Esophagus squamous epithelium (tissue), 4 donors: Measurements from ENCODE around the gene MSN.

ENCODE experiments used
- POLR2A ChIP-seq, 4 donors: fragments of 450-650 bp; IDR thresholded peaks; one replicate each; pipeline ENCODE4 v1.6.1; 2017; ENCODE audit warnings: antibody characterized with exemption in 4 of 4, mild to moderate bottlenecking in 4 of 4, moderate library complexity in 3 of 4
- TF ChIP-seq, protein P1 (sequence below), 6 experiments: fragments of 450-650 bp in 4 of 6; fragments of 200-600 bp in 2 of 6; sonication (generic) in 2 of 6; IDR thresholded peaks; one replicate each; pipeline ENCODE4 v1.5.1; 2016 to 2019; ENCODE audit warnings: antibody characterized with exemption in 6 of 6, mild to moderate bottlenecking in 4 of 6, moderate library complexity in 4 of 6

DNA sequence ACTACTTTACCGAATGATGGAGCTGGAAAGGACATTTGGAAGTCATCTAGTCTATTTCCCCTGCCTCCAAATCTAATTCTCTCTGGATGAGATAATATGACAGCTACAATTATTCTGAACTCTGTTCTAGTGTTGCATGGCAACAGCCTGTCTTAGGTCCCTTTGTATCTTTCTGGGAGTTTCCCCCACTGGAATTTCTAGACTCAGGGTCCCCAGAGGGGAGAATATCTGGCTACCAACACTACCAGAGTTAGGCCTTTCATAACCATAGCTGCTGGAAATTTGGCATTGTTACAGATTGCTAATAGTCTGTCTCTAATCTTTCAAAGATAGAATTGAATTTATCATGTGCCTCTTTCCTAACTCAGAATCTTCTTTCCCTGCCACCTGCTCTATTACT is 4.5 kb downstream of the MSN start:
- TF ChIP-seq, protein P1, sequence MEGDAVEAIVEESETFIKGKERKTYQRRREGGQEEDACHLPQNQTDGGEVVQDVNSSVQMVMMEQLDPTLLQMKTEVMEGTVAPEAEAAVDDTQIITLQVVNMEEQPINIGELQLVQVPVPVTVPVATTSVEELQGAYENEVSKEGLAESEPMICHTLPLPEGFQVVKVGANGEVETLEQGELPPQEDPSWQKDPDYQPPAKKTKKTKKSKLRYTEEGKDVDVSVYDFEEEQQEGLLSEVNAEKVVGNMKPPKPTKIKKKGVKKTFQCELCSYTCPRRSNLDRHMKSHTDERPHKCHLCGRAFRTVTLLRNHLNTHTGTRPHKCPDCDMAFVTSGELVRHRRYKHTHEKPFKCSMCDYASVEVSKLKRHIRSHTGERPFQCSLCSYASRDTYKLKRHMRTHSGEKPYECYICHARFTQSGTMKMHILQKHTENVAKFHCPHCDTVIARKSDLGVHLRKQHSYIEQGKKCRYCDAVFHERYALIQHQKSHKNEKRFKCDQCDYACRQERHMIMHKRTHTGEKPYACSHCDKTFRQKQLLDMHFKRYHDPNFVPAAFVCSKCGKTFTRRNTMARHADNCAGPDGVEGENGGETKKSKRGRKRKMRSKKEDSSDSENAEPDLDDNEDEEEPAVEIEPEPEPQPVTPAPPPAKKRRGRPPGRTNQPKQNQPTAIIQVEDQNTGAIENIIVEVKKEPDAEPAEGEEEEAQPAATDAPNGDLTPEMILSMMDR (IDR thresholded peaks at IDR 0.05) = no peak
- no peak for TF ChIP-seq POLR2A (IDR thresholded peaks at IDR 0.05)
